Left ventricle myocardium inferior (tissue), 1 donor: Measurements from ENCODE around the gene PLS1. TPM values are rescaled to one million over a fixed set of nuclear protein-coding genes. Genes with fewer than 3 reads are reported as not detected.

Source experiments
- DNase-seq: peaks from one replicate; pipeline ENCODE4 v3.0.0-alpha.2; 2020
- H3K27ac ChIP-seq: fragments of 200-600 bp; replicated peaks from 2 replicates; pipeline ENCODE4 v1.8.0; 2021
- H3K27me3 ChIP-seq: fragments of 200-600 bp; 2 replicates; pipeline ENCODE4 v1.8.0; 2021; ENCODE audit warnings: low read depth
- H3K36me3 ChIP-seq: fragments of 200-600 bp; 2 replicates; pipeline ENCODE4 v1.8.0; 2021
- H3K4me1 ChIP-seq: fragments of 200-600 bp; 2 replicates; pipeline ENCODE4 v1.8.0; 2021
- H3K4me3 ChIP-seq: fragments of 200-600 bp; 2 replicates; pipeline ENCODE4 v1.8.0; 2021; ENCODE audit warnings: mild to moderate bottlenecking, moderate library complexity
- H3K9me3 ChIP-seq: fragments of 200-600 bp; replicated peaks from 2 replicates; pipeline ENCODE4 v1.8.0; 2021
- intact Hi-C: fragments of 100-400 bp; cut with micrococcal nuclease; formaldehyde crosslinking; loops from one replicate; pipeline ENCODE4 v1.11.0; 2022
- total RNA-seq: library from RNA; stranded (reverse); fragmentation: NEBNext Ultra II Directional; extraction: Animal tissue kit (Norgen Biotek cat#: 25700); gene quantifications from one replicate; pipeline ENCODE4 v1.2.1, GENCODE V29; 2021
- TF ChIP-seq, protein P1 (sequence below): fragments of 200-600 bp; IDR thresholded peaks from 2 replicates; pipeline ENCODE4 v1.8.0; 2021; ENCODE audit warnings: antibody characterized with exemption, mild to moderate bottlenecking, borderline replicate concordance
- donor health status: DM: no; HTN: yes; CAD: no; lungs with severe emphysema.

Gene PLS1
- total RNA-seq, 1 donor from 2014 or later = 2.6 TPM

- no peaks in the 10 kb centered on the region for H3K36me3 ChIP-seq
- H3K27ac ChIP-seq = no peak overlapping the region
- no peak overlapping the region for H3K4me3 ChIP-seq
- no peak for DNase-seq
- intact Hi-C loops = no loop called here
- H3K9me3 ChIP-seq = no peaks in the 10 kb centered on the region
- no peaks in the 10 kb centered on the region for H3K27me3 ChIP-seq
- TF ChIP-seq, protein P1, sequence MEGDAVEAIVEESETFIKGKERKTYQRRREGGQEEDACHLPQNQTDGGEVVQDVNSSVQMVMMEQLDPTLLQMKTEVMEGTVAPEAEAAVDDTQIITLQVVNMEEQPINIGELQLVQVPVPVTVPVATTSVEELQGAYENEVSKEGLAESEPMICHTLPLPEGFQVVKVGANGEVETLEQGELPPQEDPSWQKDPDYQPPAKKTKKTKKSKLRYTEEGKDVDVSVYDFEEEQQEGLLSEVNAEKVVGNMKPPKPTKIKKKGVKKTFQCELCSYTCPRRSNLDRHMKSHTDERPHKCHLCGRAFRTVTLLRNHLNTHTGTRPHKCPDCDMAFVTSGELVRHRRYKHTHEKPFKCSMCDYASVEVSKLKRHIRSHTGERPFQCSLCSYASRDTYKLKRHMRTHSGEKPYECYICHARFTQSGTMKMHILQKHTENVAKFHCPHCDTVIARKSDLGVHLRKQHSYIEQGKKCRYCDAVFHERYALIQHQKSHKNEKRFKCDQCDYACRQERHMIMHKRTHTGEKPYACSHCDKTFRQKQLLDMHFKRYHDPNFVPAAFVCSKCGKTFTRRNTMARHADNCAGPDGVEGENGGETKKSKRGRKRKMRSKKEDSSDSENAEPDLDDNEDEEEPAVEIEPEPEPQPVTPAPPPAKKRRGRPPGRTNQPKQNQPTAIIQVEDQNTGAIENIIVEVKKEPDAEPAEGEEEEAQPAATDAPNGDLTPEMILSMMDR = no peak
- peaks cover 4% of the 10 kb centered on the region for H3K4me1 ChIP-seq
Observed at GRCh38 chr3:142615171-142615570, 19.0 kb downstream of the PLS1 start.

DNA sequence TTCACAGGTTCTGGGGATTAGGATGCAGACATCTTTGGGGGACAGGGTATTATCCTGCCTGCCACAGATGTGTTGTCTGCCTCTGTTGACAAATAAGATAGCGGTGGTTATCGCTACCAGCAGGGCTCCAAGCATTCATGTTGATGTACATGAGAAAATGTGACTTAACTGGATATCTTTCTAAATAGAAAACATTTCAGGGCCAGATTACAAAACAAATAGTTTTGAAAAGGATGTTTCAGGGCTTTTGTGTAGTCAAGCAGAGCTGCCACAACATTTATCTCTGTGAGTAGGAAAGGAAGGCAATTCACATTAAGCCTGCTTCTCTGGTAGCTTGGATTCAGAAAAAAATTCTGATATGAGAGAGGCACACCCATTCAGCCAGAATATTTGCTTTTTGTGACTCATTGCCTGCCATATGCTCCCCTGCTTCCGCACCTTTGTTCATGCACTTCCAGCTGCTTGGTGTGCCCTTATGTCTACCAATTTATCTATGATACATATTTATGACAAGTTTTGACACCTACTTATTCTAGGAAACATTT lies 22.8 kb downstream of the PLS1 start:
- no peak overlapping the region for H3K27ac ChIP-seq
- TF ChIP-seq, protein P1 = no peak
- intact Hi-C loops = no loop called here
- H3K36me3 ChIP-seq = no peaks in the 10 kb centered on the region
- H3K4me3 ChIP-seq = no peak overlapping the region
- no peaks in the 10 kb centered on the region for H3K9me3 ChIP-seq
- no peaks in the 10 kb centered on the region for H3K27me3 ChIP-seq
- peaks cover 4% of the 10 kb centered on the region for H3K4me1 ChIP-seq
- no peak for DNase-seq

DNA sequence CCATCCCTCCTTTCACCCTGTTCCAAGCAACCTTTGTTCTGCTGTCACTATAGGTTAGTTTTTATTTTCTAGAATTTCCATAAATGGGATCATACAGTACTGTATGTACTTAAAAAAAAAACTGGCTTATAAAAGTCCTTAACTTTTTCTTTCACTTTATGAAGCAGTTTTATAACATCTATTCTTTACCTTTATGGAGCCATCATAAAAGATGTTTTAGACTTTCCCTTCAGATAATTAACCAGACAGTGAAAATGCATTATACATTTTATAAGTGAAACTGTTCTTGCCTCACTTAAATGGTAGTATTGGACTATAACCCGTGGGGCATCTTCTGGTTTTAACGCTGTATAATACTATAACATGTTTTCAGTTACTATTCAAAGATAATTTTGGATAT lies 26.2 kb downstream of the PLS1 start:
- DNase-seq = no peak

DNA sequence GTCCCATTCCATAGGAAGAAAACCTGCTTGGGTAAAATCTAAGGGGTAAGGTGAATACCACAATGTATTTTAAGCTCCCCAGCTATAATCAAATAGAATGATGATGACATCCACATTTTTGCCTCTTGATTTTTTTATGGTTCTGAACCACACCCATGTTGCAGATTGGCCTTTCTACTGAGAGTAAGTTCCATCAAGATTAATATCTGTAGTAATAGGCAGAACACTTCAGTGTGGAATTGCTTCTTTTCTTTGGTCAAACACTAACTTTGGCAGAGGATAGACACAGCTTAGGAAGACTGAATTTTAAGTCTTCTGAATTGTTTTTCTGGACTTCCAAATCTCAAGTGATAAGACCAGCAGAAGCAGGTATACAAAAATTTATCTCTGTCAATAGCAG lies 27.0 kb downstream of the PLS1 start:
- H3K9me3 ChIP-seq = no peaks in the 10 kb centered on the region
- no peak overlapping the region for H3K4me3 ChIP-seq
- no peaks in the 10 kb centered on the region for H3K4me1 ChIP-seq
- no peaks in the 10 kb centered on the region for H3K27me3 ChIP-seq
- intact Hi-C loops = no loop called here
- H3K36me3 ChIP-seq = no peaks in the 10 kb centered on the region
- no peak overlapping the region for H3K27ac ChIP-seq
- TF ChIP-seq, protein P1 = no peak
- DNase-seq = no peak

More for the DNA sequence above, 26.2 kb downstream of the PLS1 start:
- Histone ChIP-seq H3K27ac (no peak overlapping the region), H3K4me1 (no peaks in the 10 kb centered on the region), H3K36me3 (no peaks in the 10 kb centered on the region), H3K4me3 (no peak overlapping the region), H3K27me3 (no peaks in the 10 kb centered on the region), H3K9me3 (no peaks in the 10 kb centered on the region)
- intact Hi-C loops = no loop called here
- TF ChIP-seq, protein P1 = no peak

DNA sequence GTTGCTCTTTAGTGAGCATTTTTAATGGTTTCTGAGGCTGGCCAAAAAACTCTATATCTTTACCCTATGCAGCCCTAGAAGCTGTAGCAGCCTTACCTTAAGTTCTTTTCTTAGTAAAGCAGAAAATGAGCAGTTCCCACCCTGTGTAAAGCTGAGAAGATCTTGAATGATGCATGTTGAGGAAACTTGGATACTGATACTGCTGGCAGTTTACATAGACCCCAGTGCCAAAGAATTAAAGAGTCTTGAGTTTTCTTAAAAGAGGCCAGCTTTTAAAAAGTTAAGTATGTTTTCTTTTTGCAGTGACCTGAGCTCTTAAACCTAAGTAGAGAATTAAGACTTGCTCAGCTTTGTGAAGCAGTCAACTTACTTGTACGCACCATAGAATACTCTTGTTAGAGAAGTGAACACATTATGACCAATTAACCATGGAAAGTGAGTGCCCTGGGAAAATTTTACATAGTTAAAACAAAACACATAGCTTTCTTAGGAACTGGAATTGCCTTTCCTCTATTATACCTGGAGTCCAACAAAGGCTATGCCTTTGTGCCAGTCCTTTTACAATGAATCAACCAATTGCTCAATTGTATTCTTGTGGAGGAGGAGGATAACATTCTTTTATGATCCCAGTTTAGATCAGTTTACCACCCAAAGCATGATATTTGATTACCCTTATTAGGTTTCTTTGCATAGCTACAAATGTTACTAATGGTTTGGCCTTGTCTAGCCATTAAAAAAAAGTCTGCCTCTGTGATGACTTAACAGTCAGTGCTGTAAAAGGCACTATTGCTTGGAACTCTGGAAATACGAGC lies 28.4 kb downstream of the PLS1 start:
- Histone ChIP-seq H3K9me3 (no peaks in the 10 kb centered on the region), H3K27me3 (no peaks in the 10 kb centered on the region), H3K4me1 (no peaks in the 10 kb centered on the region), H3K4me3 (no peak overlapping the region), H3K36me3 (no peaks in the 10 kb centered on the region), H3K27ac (no peak overlapping the region)
- no peak for DNase-seq
- intact Hi-C loops = no loop called here
- TF ChIP-seq, protein P1 = no peak
